Jurkat, Clone E6-1 (cell line): Measurements from ENCODE around the gene MCRS1. TPM values are rescaled to one million over a fixed set of nuclear protein-coding genes. Genes with fewer than 3 reads are reported as not detected.
"Not testable (repeated sequence)": the region's sequence is repeated elsewhere in the genome, so short reads cannot be mapped to it uniquely, and the experiment has no call there.

ENCODE experiments used
- DNase-seq: peaks from one replicate; pipeline ENCODE4 v3.0.0-alpha.2; 2011; ENCODE audit warnings: low read depth, low spot score
- H3K4me3 ChIP-seq: 2 replicates; pipeline ENCODE4 v1.5.1; 2011; ENCODE audit warnings: mild to moderate bottlenecking, low read length, control low read depth, moderate library complexity
- polyA plus RNA-seq: library from polyadenylated mRNA; unstranded; fragments of >200 nt; gene quantifications from one replicate; pipeline ENCODE4 v1.2.1, GENCODE V29; 2012; ENCODE audit warnings: missing spikeins; ENCODE audit not compliant: insufficient read length, insufficient read depth

MCRS1 gene
- polyA plus RNA-seq, result 115 TPM

GRCh38 chr12:49567611-49568441, at the start of gene MCRS1:
MCRS1 (minus strand) TSS chr12:49568142; CDS start chr12:49566731, 1,411 bp downstream.
- DNase-seq, result peak; percentile 93

GRCh38 chr12:49616533-49617219, 48.7 kb upstream of the MCRS1 start:
- H3K4me3 ChIP-seq, result no peak overlapping the region
- no peak for DNase-seq

More at GRCh38 chr12:49567611-49568441, at the start of gene MCRS1:
- H3K4me3 ChIP-seq, result peak within 1 kb of the TSS; percentile 62

GRCh38 chr12:49615725-49616124, 47.8 kb upstream of the MCRS1 start:
- H3K4me3 ChIP-seq, result no peak overlapping the region
- DNase-seq, result no peak

GRCh38 chr12:49612210-49612609, 44.3 kb upstream of the MCRS1 start:
- no peak overlapping the region for H3K4me3 ChIP-seq
- DNase-seq, result no peak

GRCh38 chr12:49610785-49611184, 42.8 kb upstream of the MCRS1 start:
- not testable (repeated sequence) for H3K4me3 ChIP-seq, DNase-seq

- DNase-seq, result no peak
- H3K4me3 ChIP-seq, result no peak overlapping the region
Observed at GRCh38 chr12:49609875-49610154, 41.9 kb upstream of the MCRS1 start.

GRCh38 chr12:49609059-49609874, 41.3 kb upstream of the MCRS1 start:
- no peak for DNase-seq
- no peak overlapping the region for H3K4me3 ChIP-seq

GRCh38 chr12:49605539-49605938, 37.6 kb upstream of the MCRS1 start, which contains the start of gene FAM186B:
FAM186B (minus strand) TSS chr12:49605639; CDS start chr12:49605477, 162 bp downstream.
- DNase-seq, H3K4me3 ChIP-seq: not testable (repeated sequence)

GRCh38 chr12:49604856-49605255, 36.9 kb upstream of the MCRS1 start:
- DNase-seq, result peak; percentile 14
- no peak overlapping the region for H3K4me3 ChIP-seq

- DNase-seq, result no peak
- H3K4me3 ChIP-seq, result no peak overlapping the region
Observed at GRCh38 chr12:49603721-49604120, 35.8 kb upstream of the MCRS1 start.

GRCh38 chr12:49599961-49600360, 32.0 kb upstream of the MCRS1 start:
- H3K4me3 ChIP-seq, result no peak overlapping the region
- DNase-seq, result no peak

GRCh38 chr12:49598527-49598926, 30.6 kb upstream of the MCRS1 start:
- no peak overlapping the region for H3K4me3 ChIP-seq
- no peak for DNase-seq

- no peak overlapping the region for H3K4me3 ChIP-seq
- no peak for DNase-seq
Observed at GRCh38 chr12:49588721-49589516, 21.0 kb upstream of the MCRS1 start.

- no peak overlapping the region for H3K4me3 ChIP-seq
- no peak for DNase-seq
Observed at GRCh38 chr12:49588281-49588680, 20.3 kb upstream of the MCRS1 start.

GRCh38 chr12:49587174-49587908, 19.4 kb upstream of the MCRS1 start:
- H3K4me3 ChIP-seq, result no peak overlapping the region
- no peak for DNase-seq

- DNase-seq, result no peak
- no peak overlapping the region for H3K4me3 ChIP-seq
Observed at GRCh38 chr12:49585477-49586459, 17.8 kb upstream of the MCRS1 start.

- no peak overlapping the region for H3K4me3 ChIP-seq
- DNase-seq, result no peak
Observed at GRCh38 chr12:49584591-49584990, 16.6 kb upstream of the MCRS1 start.
